Ishikawa (cell line): ENCODE results near the gene GPR32.

Experiments used
- CEBPB ChIP-seq: IDR thresholded peaks from 2 replicates; pipeline ENCODE4 v1.6.1; 2012
- EGR1 ChIP-seq: IDR thresholded peaks from 2 replicates; pipeline ENCODE4 v1.6.1; 2012
- EP300 ChIP-seq: IDR thresholded peaks from 2 replicates; pipeline ENCODE4 v1.6.1; 2012; ENCODE audit warnings: borderline replicate concordance
- MAX ChIP-seq: IDR thresholded peaks from 2 replicates; pipeline ENCODE4 v1.6.1; 2012
- RAD21 ChIP-seq: IDR thresholded peaks from 2 replicates; pipeline ENCODE4 v1.6.1; 2012; ENCODE audit warnings: low read depth
- REST ChIP-seq: IDR thresholded peaks from 2 replicates; pipeline ENCODE4 v1.6.1; 2012; ENCODE audit warnings: low read depth, mild to moderate bottlenecking
- TAF1 ChIP-seq: IDR thresholded peaks from 2 replicates; pipeline ENCODE4 v1.6.1; 2012; ENCODE audit warnings: low read depth, mild to moderate bottlenecking
- USF1 ChIP-seq: IDR thresholded peaks from 2 replicates; pipeline ENCODE4 v1.6.1; 2012
- YY1 ChIP-seq: IDR thresholded peaks from 2 replicates; pipeline ENCODE4 v1.6.1; 2012; ENCODE audit warnings: low read depth

GRCh38 chr19:50735869-50736268, 34.4 kb upstream of the GPR32 start:
- TF ChIP-seq EGR1 (no peak), RAD21 (no peak), TAF1 (no peak), MAX (no peak), CEBPB (no peak), REST (no peak), YY1 (no peak), USF1 (no peak), EP300 (no peak)
